ENCODE results near the gene SKAP1. TPM values are rescaled to one million over a fixed set of nuclear protein-coding genes. Genes with fewer than 3 reads are reported as not detected.

SKAP1 gene
- total RNA-seq, 6 experiments from 2014 or later: 4.5 to 51.0 (median 17.5) TPM

DNA sequence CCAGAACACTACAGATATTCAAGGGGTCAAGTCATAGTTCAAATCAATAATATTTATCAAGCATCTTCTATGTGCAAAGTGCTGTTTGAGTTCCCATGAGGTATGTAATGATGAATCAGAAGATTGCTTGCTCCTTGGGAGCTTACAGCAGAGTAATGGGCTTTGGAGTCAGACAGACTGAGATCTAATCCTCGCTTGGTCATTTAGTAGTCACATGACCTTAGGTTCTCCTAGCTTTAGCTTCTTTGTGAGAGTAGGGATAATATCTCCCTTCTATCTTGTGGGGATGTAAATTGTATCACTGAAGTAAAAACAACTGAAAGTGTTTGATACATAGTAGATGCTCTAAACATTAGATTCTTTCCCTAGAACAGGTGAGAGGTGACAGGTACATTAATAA, 292.4 kb downstream of the SKAP1 start:
- Histone ChIP-seq H3K4me1 (no peaks in the 10 kb centered on the region), H3K4me3 (no peak overlapping the region), H3K27me3 (no peaks in the 10 kb centered on the region), H3K9me3 (no peaks in the 10 kb centered on the region), H3K36me3 (no peaks in the 10 kb centered on the region), H3K27ac (no peak overlapping the region)
- DNase-seq (no peak), ATAC-seq (no peak)
- 83% methylated on average over 1 of the region's 1 CpG for whole genome bisulfite sequencing (ENCODE audit: insufficient coverage, low coverage, low lambda C conversion rate, missing lambda C conversion rate)
- TF ChIP-seq POLR2A (IDR thresholded peaks at IDR 0.05): no peak
- TF ChIP-seq, protein P1, sequence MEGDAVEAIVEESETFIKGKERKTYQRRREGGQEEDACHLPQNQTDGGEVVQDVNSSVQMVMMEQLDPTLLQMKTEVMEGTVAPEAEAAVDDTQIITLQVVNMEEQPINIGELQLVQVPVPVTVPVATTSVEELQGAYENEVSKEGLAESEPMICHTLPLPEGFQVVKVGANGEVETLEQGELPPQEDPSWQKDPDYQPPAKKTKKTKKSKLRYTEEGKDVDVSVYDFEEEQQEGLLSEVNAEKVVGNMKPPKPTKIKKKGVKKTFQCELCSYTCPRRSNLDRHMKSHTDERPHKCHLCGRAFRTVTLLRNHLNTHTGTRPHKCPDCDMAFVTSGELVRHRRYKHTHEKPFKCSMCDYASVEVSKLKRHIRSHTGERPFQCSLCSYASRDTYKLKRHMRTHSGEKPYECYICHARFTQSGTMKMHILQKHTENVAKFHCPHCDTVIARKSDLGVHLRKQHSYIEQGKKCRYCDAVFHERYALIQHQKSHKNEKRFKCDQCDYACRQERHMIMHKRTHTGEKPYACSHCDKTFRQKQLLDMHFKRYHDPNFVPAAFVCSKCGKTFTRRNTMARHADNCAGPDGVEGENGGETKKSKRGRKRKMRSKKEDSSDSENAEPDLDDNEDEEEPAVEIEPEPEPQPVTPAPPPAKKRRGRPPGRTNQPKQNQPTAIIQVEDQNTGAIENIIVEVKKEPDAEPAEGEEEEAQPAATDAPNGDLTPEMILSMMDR (IDR thresholded peaks at IDR 0.05): no peak
- intact Hi-C loops (cut with DNase I): no loop called here

DNA sequence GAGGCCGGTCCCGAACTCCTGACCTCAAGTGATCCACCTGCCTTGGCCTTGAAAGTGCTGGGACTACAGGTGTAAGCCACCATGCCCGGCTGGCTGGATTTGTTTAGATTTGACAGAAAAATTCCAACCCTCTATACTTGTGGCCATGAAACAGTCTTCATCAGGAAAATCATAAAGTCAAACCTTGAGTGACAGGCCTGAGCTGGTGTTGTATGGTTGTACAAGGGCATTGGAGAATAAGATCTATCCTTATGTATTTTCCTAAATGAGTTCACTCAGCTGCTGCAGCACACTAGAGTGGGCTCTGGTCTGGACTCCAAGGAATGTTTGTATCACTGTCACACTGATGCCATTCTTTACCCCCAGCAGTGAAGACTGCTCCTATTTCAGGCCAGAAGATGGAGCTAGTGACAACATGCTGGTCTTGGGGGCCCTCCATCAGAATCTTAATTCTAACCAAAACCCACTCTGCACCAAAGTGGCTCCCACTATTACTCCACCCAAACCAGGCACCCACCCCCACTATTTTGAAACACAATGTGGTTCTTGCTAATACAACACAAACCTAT, 295.0 kb downstream of the SKAP1 start:
- 33% methylated on average over 1 of the region's 3 CpGs for WGBS (ENCODE audit: insufficient coverage, low coverage, low lambda C conversion rate, missing lambda C conversion rate)

DNA sequence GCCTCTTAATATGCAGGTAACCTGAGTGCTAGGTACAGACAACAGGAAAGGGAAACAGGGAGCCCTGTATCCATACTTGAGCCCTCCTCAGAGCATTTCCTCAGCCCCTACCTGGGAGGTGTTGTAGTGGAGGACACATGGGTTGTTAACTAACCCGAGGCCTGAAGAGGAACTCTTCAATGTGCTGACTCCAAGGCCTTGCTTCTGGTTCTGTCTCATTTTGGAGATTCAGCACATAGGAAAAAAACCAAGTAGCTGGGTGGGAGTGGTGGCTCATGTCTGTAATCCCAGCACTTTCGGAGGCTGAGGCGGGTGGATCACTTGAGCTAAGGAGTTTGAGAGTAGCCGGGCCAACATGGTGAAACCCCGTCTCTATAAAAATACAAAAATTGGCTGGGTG, 297.6 kb downstream of the SKAP1 start:
- no peak for DNase-seq
- H3K36me3 ChIP-seq: no peaks in the 10 kb centered on the region
- 62% methylated on average over 5 of the region's 5 CpGs for WGBS (ENCODE audit: insufficient coverage, low coverage, low lambda C conversion rate, missing lambda C conversion rate)
- no peaks in the 10 kb centered on the region for H3K4me1 ChIP-seq
- no peak overlapping the region for H3K4me3 ChIP-seq
- intact Hi-C loops (cut with DNase I): loop anchor here in 1 of 2 donors (5.0 kb wide), 1 partner anchor 50 kb away; no protein-coding TSS in a partner anchor
- no peaks in the 10 kb centered on the region for H3K27me3 ChIP-seq
- ATAC-seq: peak; percentile 12 to 63 (median 38)
- H3K27ac ChIP-seq: no peak overlapping the region
- TF ChIP-seq, protein P1 (IDR thresholded peaks at IDR 0.05): no peak
- no peak for TF ChIP-seq POLR2A (IDR thresholded peaks at IDR 0.05)
- H3K9me3 ChIP-seq: no peaks in the 10 kb centered on the region

More for the DNA sequence above, 295.0 kb downstream of the SKAP1 start:
- no peaks in the 10 kb centered on the region for H3K4me1 ChIP-seq
- H3K36me3 ChIP-seq: no peaks in the 10 kb centered on the region
- H3K4me3 ChIP-seq: no peak overlapping the region
- peak in 1 of 4 donors; percentile 26 for ATAC-seq
- no peak overlapping the region for H3K27ac ChIP-seq
- no peaks in the 10 kb centered on the region for H3K27me3 ChIP-seq
- DNase-seq: no peak
- TF ChIP-seq, protein P1 (IDR thresholded peaks at IDR 0.05): peak in 1 of 4 donors; percentile 22
- no peak for TF ChIP-seq POLR2A (IDR thresholded peaks at IDR 0.05)
- no peaks in the 10 kb centered on the region for H3K9me3 ChIP-seq
- intact Hi-C loops (cut with DNase I): loop anchor here in 1 of 2 donors (5.0 kb wide), 1 partner anchor 53 kb away; no protein-coding TSS in a partner anchor

DNA sequence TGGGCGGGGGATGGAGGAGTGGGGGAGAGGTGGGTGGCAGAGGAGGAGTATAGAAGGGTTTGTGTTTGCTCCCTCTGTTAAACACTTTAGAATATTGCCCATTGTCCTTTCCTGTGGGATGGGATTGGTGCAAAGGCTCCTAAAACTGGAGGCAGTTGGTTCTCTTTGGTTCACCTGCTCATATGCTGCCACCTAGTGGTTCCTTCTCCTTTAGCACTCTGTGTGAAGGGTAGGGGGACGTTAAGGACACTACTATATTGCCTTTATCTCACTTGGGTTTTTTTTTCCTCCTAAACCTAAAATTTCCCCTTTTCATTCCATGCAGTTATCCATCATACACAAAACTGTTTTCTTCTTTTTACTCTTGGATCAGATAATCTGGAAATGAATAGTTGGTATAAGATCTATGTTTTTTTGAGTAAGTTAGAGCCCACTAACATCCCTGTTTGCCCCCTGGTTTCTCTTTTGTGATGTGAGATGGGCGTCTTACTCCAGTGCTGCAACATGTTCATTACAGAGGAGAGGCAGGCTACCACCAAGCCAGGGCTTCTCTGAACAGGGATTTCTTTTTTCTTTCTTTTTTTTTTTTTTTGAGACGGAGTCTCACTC, 298.7 kb downstream of the SKAP1 start:
- 30% methylated on average over 3 of the region's 4 CpGs for WGBS (ENCODE audit: insufficient coverage, low coverage, low lambda C conversion rate, missing lambda C conversion rate)
- DNase-seq: no peak
- no peaks in the 10 kb centered on the region for H3K4me1 ChIP-seq
- H3K27ac ChIP-seq: no peak overlapping the region
- TF ChIP-seq, protein P1 (IDR thresholded peaks at IDR 0.05): peak; percentile 75 to 87 (median 84)
- TF ChIP-seq POLR2A (IDR thresholded peaks at IDR 0.05): no peak
- H3K4me3 ChIP-seq: no peak overlapping the region
- intact Hi-C loops (cut with DNase I): loop anchor here in 1 of 2 donors (5.0 kb wide), 1 partner anchor 49 kb away; no protein-coding TSS in a partner anchor
- H3K9me3 ChIP-seq: no peaks in the 10 kb centered on the region
- peaks cover 0 to under 1% (median 0%) of the 10 kb centered on the region in 4 donors for H3K36me3 ChIP-seq
- no peaks in the 10 kb centered on the region for H3K27me3 ChIP-seq
- peak; percentile 80 to 92 (median 89) for ATAC-seq
